ENCODE data around the gene ONECUT3. TPM values are rescaled to one million over a fixed set of nuclear protein-coding genes. Genes with fewer than 3 reads are reported as not detected.

The ONECUT3 gene
- total and polyA plus RNA-seq, 8 donors: 0.13 TPM; not detected in 7

DNA sequence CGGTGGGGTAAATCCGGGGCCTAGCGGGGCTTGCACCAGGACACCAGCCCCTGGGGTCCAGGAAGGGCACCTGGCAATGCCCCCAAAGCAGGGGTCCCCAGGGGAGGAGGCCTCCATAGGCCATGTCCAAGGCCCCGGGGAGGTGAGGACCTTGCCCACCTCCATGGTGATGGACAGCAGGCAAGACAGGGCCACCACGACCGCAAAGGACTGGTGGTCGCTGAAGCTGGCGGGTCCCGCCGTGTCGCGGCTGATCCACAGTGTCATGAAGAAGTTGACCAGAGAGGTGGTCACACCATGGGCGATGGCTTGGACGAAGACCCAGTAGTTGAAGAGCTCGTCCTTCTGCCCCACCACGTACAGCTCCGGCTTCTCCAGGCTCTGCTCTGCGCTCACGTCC is 32.0 kb downstream of the ONECUT3 start:
- intact Hi-C loops (cut with DNase I): no loop called here
- WGBS, 2 donors: 68 to 83% methylated on average over 19 of the region's 19 CpGs
- H3K36me3 ChIP-seq: no peaks in the 10 kb centered on the region
- no peak overlapping the region for H3K27ac ChIP-seq
- ATAC-seq (no peak), FAIRE-seq (no peak), DNase-seq (peak in 1 of 6 donors; percentile 43)
- peaks cover 0 to 14% (median 0%) of the 10 kb centered on the region in 4 donors for H3K27me3 ChIP-seq
- TF ChIP-seq CTCF (IDR thresholded peaks at IDR 0.05): no peak
- H3K4me1 ChIP-seq: peaks cover 0 to 3% (median 0%) of the 10 kb centered on the region in 3 donors
- no peak overlapping the region for H3K4me3 ChIP-seq
- H3K9me3 ChIP-seq: no peaks in the 10 kb centered on the region

GRCh38 chr19:1786668-1787067 is 33.4 kb downstream of the ONECUT3 start:
- Histone ChIP-seq H3K9me3 (no peaks in the 10 kb centered on the region), H3K4me3 (no peak overlapping the region), H3K27me3 (peaks cover 0 to 14% (median 0%) of the 10 kb centered on the region in 4 donors), H3K27ac (no peak overlapping the region), H3K4me1 (peaks cover 0 to 3% (median 0%) of the 10 kb centered on the region in 3 donors), H3K36me3 (no peaks in the 10 kb centered on the region)
- 70 to 73% methylated on average over 6 to 8 of the region's 8 CpGs for WGBS, 2 donors
- no peak for TF ChIP-seq CTCF (IDR thresholded peaks at IDR 0.05)
- FAIRE-seq (no peak), ATAC-seq (no peak), DNase-seq (peak in 1 of 6 donors; percentile 10)
- intact Hi-C loops (cut with DNase I): no loop called here

DNA sequence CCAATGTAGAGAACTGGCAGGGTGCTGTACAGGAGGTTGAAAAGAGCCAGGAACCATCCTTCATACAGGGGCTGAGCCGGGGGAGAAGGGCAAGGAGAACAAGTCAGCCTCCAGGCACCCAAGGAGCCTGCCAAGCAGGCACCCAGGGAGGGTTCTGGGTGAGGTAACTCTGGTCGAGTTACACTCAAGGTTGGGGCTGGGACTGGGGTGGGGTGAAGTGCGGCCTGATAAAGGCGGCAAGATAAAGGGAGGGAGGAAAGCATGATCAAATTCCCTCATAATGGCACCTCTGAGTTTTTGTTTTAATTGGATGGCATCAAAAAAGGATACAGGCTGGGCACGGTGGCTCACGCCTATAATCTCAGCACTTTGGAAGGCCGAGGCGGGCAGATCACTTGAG is 33.8 kb downstream of the ONECUT3 start:
- Histone ChIP-seq H3K4me3 (no peak overlapping the region), H3K36me3 (no peaks in the 10 kb centered on the region), H3K9me3 (no peaks in the 10 kb centered on the region), H3K27me3 (peaks cover 0 to 12% (median 0%) of the 10 kb centered on the region in 4 donors), H3K27ac (no peak overlapping the region), H3K4me1 (peaks cover 0 to 3% (median 0%) of the 10 kb centered on the region in 3 donors)
- no peak for TF ChIP-seq CTCF (IDR thresholded peaks at IDR 0.05)
- FAIRE-seq: no peak
- intact Hi-C loops (cut with DNase I): no loop called here
- no peak for DNase-seq
- 43 to 55% methylated on average over 8 of the region's 8 CpGs for WGBS, 2 donors
- ATAC-seq: no peak

- Histone ChIP-seq H3K27me3 (peaks cover 0 to 7% (median 0%) of the 10 kb centered on the region in 4 donors), H3K9me3 (no peaks in the 10 kb centered on the region), H3K27ac (no peak overlapping the region), H3K4me1 (peaks cover 0 to 3% (median 0%) of the 10 kb centered on the region in 3 donors), H3K36me3 (no peaks in the 10 kb centered on the region), H3K4me3 (no peak overlapping the region)
- 7 to 11% methylated on average over 54 to 59 of the region's 59 CpGs for WGBS, 2 donors
- DNase-seq (peak in 1 of 6 donors; percentile 76), FAIRE-seq (no peak), ATAC-seq (peak in 3 of 4 donors; percentile 22 to 55 (median 28))
- intact Hi-C loops (cut with DNase I): no loop called here
- no peak for TF ChIP-seq CTCF (IDR thresholded peaks at IDR 0.05)
Measured at GRCh38 chr19:1789261-1790041, 36.1 kb downstream of the ONECUT3 start.

All from pancreas (tissue), 10 donors.